Skeletal muscle cell (primary cell): ENCODE data around the gene RELCH.

Experiments
- DNase-seq: peaks from one replicate; pipeline ENCODE4 v3.0.0-alpha.2; 2010; ENCODE audit warnings: low read depth
- H3K4me3 ChIP-seq: 2 replicates; pipeline ENCODE4 v1.5.1; 2011; ENCODE audit warnings: low read depth, mild to moderate bottlenecking, control low read depth, low read length, moderate library complexity

The RELCH gene

DNA sequence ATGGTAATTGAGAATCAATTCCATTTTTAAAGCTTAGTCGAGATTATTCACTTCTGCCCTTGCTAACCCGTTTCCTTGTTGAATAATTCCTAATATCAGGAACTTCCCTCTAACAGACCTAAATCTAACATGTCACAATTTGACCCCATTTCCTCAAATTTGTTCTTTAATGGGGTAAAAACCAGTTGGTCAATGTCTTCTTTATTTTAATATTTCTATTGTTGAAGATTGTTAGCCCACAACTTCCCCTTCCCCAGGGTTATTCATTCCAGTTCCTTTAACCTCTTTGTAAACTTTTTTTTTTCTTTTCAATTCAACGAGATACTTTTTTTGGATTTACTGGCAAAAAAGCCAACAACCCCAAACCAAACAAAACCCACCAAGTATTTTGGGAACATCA, 145.4 kb downstream of the RELCH start:
- no peak for DNase-seq
- H3K4me3 ChIP-seq, result no peak overlapping the region

DNA sequence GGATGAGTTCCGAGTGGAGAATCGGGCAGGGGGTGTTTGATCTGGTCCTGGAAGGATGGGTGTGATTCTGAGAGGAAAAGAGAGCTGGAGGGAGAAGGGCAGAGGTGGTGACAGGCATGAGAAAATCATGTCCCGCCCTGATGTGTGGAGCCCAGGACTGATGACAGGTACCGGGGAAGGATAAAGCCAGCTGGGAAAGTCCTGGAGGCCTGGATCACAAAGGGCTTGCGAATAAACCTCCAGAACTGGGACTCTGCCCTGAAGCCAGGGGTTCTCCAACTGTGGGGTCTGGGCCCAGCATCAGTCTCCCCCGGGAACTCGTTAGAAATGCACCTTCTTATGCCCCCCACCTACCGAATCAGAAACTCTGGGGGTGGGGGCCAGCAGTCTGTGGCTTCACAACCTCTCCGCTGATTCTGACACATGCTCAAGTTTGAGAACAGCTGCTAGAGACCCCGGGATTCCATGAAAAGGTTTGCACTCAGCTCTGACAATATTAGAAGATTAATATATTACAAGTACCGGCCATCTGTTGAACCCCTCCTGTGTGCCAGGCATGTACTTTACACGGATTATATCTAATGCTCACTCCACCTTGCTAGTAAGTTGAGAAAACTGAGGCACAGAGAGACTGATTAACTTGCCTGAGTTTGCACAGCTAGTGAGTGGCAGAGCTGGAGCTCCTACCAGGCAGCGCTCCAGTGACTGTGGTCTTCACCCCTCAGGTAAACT, 146.1 kb downstream of the RELCH start:
- H3K4me3 ChIP-seq, result no peak overlapping the region
- no peak for DNase-seq

DNA sequence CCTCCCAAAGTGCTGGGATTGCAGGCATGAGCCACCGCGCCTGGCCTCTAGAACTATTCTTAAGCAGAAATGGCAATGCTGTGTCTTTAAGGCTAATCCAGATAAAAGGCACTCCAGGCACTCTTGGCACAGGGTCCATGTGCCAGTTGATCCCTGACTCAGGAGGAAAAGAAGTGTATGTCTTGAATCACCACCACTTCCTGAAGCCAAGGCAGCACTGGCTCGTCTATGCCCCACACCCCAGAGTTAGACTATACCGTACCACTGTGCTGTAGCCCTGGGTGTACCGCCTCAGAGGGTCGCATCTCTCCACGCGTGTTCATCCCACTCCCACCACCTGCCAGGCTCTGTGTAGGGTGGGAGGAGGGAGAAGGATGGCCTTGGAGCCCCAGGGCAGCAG, 147.1 kb downstream of the RELCH start:
- H3K4me3 ChIP-seq, result no peak overlapping the region
- DNase-seq, result no peak

DNA sequence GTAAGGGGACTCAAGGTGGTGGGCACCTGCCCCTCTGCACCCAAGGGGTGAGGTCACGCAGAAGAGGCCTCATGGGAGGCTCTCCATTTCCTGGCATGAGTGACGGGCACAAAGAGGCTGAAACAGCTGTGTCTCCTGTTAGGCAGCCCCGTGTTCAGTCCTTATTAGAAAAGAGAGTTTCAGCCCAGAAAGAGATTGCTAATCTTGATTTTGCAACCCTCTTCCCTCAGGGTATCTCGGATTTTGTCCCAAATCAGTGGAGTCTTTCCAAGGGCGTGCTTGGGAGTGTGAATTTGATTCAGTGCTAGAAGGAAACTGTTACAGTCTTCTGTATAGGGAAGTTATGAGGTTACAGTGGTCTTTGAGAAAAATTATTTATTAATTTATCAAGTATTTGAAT, 148.4 kb downstream of the RELCH start:
- no peak for DNase-seq
- no peak overlapping the region for H3K4me3 ChIP-seq

DNA sequence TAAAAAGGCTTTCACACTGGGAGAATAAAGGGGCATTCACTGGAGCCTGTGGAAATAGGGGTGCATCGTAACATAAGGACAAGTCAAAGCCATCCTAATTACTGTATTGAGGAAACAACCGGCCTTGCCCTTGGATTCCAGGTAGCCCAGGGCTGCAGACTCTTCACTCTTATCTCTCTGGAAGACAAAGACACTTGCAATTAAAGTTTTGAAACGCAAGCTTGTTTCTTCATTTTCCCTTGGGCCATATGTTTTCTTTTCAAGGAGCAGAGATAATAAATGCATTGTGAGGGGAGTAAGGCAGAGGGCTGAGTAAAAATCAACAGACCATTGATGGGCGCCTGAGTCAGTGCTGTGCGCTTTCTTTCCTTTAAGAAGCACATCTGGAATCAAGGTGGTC, 149.6 kb downstream of the RELCH start:
- no peak for DNase-seq
- H3K4me3 ChIP-seq, result no peak overlapping the region

DNA sequence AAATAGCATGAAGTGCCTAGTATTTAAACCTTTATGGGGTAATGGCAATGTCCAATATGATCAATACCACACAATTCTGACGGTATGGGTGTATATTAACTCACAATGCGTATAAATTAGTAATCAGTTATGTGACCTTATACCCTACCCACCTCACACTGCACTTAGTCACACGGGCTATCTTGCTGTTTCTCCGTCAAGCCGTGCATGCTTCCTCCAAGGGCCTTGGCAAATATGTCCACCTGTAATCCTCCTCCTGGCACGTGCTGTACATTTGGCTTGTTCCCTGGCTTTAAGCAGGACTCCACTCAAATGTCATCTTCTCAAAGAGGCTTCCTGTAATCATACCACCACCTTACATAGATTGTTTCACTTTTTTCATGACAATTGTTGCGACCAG, 150.3 kb downstream of the RELCH start:
- DNase-seq, result no peak
- H3K4me3 ChIP-seq, result no peak overlapping the region

DNA sequence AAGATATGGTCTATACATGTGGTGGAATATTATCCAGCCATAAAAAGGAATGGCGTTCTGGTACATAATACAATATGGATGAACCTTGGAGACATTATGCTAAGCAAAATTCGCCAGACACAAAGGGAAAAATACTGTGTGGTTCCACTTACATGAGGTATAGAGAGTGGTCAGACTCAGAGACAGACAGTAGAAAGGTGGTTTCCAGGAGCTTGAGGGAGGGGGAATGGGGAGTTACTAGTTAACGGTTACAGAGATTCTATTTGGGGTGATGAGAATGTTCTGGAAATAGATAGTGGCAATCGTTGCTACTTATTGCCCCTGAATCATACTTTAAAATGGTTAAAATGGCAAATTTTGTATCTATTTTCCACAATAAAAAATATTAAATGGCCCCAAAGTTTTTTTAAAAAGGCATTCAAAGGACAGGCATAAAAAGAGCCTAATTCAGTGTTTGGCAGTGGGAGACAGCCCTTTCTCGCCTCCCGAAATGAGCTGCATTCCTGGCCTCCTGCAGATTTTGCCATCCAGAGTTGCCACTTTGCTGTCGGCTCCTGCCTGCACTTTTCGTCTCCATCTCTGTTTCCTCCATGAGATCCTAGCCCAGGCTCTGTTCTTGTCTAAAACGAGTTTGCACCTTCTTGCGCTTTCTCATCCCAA, 151.5 kb downstream of the RELCH start:
- no peak for DNase-seq
- no peak overlapping the region for H3K4me3 ChIP-seq

DNA sequence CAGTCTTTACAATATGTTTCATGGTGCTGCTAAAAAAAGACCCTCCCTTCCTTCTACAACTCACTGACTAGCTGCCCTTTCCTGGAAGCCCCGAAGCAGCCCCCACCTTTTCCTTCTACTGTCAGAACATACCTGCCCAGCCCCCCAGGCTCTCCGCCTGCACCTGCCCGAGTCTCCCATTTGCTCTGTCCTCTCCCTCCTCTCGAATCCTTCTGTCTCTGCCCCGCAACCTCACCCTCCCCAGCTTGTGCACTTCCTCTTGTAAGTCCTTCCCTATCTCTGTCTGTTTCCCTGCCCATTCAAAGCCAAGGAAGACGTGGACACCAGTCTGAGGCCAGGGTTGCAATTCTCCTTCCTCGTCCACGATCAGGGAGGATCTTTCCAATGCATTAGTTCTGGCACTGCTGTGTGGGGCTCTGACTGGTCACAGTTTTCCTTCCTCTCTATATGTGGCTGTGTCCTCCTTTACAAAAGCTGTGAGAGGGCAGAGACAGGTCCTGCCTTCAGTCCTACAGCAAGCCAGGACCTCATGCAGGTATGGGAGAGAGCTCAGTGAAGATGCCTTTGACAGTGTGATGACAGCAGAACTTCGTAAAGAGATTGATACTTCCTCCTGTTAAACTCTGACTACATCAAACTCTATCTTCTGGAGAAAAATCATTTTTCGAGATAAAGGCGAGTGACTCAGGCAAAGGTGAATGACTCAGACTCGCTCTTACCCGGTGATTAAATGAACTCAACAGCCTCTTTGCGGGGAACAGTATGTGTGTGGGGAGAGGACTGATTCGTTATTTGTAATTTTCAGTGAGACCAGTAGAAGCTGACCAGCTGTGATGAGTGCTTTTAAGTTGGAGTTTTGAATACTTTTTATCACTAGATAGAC, 152.3 kb downstream of the RELCH start:
- peak; percentile 19 for DNase-seq
- no peak overlapping the region for H3K4me3 ChIP-seq

DNA sequence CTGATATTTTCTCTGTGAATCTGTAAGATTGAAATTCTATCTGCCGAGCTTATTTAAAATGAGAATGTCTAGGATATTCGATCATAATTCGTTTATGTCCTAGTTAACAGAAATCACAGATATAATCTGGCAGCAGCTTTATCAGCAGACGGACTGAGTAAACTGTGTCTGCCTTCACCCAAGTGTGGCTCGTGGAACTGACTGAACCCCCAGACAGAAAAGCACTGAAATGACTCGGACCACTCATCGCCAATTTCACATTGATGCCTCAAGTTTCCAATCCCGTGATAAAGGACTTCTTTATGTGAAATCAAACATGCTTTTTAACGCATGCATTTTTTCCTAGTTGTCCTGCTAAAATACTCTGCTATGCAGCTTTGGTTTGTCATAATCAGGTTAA, 153.9 kb downstream of the RELCH start:
- H3K4me3 ChIP-seq, result no peak overlapping the region
- no peak for DNase-seq

DNA sequence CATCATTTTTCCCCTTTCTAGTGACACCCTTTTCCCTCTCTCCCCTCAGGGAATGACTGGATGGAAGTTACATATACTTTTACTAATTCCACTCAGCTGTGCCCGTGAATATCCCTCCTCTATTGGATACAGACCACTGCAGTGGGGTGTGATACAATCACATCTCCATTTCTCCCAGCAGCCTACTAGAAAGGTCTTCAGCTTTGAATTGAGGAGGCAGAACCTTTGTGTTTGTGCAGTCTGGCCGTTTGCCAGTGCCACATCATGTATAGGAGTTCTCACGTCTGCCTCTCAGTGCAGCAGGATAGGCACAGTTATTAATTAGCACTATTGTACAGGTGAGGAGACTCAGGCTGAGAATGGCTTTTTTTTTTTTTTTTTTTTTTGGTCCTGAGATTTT, 154.4 kb downstream of the RELCH start:
- DNase-seq, result no peak
- H3K4me3 ChIP-seq, result no peak overlapping the region

DNA sequence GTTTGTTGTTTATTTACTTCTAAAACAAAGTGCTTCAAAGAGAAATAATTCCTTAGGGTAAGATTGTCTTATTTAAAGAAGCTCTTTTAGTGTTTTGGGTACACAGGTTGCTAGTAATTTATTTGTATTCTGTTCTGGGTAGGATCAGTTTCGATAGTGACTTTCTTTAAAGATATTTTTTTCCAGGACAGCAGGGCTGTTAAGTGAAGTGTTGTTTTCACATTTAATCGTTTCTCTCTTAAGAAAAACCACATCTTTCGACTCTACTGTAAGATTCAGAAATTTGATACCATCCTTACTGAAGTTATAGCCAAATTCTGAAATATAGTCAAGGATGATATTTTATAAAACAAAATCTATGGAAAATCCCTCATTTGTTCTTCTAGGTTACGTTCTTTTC, 155.8 kb downstream of the RELCH start:
- H3K4me3 ChIP-seq, result no peak overlapping the region
- no peak for DNase-seq

DNA sequence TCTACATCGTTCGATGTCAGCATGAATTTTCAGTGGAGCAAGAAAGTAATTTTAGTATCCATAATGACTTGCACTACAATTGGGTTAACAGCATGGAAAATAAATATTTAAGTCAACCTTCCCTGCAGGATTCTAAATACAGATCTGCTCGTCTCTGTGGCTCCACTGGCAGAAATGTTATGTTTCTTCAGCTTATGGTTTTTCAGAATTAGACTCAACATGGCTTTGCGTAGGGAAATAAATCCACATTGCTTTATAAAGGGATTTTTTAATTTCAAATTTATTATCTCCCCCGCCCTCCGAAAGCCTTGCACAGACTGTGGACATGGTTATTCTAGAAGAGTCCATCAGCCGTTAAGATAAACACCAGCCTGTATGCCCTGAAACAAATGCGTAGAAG, 156.3 kb downstream of the RELCH start:
- no peak for DNase-seq
- no peak overlapping the region for H3K4me3 ChIP-seq

DNA sequence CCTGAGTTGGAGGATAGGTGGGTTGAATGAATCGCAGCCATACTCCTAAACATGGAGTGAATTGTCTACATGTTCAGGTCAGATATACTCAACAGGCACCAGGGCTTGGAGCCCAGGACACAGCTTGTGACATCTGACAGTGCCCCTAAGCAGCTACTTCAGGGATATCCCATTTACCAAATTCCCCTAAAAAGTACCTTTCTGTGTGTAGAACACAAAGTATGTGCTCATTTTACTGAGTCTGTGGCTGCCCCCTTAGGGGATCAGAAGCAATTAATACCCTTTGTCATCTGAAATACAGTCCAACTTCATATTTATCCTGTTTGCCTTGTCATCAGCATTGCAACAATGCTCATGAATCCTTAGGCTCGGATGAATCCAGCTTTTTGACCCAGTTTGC, 158.9 kb downstream of the RELCH start:
- no peak for DNase-seq
- H3K4me3 ChIP-seq, result no peak overlapping the region

DNA sequence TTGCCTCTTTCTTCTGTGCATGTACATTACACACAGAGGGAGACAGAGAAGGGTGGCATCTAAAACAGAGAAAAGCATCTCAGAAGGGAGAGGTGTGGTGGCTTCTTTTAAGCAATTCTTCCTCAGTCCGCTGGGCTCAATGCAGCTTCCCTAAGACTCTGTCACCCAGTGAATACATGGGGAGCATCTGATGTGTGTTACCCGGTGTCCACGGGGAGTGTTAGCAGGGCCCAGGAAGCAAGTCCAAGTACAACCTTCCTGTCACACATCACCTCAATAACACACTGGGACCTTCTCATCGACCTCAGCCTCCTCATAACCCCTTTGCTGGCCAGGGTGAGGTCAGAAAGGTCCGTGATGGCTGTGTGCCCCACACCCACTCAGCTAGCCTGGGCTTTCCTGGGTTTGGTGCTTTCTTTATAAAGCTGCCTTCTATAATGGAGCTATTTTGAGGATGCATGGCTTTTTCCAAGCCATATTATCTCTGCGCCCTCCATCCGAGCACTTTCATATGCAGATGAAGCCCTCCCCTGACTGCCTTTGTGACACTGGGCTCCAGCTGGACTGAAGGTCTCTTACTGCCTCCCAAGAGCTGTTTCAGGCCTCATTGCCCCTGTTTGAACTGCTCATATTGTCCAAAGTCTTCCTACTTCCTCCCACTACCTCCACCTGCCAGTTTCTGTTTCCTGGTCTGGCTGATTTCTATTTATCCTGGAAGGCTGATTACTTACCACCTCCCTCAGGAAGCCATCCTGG, 159.5 kb downstream of the RELCH start:
- H3K4me3 ChIP-seq, result no peak overlapping the region
- no peak for DNase-seq

DNA sequence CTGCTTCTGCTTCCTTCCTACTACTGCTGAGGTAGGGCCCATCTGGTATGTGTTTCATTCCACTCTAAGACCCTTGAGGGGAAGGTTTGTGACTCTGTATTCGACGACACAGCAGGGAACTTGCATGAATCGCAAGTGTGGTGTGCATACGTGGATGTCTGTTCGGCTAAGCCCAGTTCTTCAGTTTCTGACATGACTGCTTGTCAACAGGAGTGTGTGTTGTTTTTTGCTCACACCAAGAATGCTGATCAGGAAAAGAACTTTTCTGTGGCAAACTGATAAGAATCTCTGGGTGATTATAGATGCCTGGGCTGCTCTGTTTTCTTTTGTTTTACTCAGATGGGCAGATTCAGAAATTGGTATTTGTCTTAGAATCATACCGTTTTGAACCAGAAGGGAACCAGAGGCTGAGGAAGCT, 160.0 kb downstream of the RELCH start:
- no peak overlapping the region for H3K4me3 ChIP-seq
- no peak for DNase-seq

DNA sequence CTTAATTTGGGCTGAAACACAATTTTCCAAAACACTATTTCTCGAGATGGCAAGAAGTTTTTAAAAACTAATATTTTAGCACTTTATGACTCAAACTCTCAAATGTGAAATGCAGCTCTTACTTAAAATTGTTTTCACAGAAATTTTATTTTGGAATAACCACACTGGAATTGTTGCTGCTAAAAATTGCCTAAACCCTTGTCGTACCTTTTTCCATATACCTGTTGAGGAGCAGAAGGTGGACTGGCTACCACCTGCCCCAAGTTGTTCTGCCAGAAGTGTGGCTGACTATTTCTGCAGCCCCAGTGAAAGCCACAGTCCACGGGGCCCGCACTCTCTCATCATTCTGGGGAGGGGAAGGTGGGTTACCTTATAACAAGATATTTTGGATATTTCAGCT, 161.4 kb downstream of the RELCH start:
- no peak for DNase-seq
- H3K4me3 ChIP-seq, result no peak overlapping the region

DNA sequence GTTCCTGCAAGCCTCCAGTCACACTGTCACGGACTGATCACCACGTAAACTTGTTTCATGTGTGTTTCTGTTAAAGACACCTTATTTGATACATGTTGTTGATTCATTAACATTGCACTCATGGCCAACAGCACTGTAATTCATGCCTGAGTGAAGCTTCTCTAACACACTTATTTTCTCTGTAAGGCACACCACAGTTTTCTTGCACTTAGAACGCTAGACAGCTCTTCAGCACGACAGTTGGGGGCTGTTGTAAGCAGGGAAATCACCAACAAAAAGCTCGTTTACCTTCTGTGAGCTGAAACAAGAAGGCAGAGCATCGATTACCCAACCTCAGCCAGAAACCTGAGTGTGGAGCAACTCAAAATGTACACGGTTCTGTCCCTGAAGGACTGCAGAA, 166.1 kb downstream of the RELCH start:
- no peak overlapping the region for H3K4me3 ChIP-seq
- DNase-seq, result no peak

DNA sequence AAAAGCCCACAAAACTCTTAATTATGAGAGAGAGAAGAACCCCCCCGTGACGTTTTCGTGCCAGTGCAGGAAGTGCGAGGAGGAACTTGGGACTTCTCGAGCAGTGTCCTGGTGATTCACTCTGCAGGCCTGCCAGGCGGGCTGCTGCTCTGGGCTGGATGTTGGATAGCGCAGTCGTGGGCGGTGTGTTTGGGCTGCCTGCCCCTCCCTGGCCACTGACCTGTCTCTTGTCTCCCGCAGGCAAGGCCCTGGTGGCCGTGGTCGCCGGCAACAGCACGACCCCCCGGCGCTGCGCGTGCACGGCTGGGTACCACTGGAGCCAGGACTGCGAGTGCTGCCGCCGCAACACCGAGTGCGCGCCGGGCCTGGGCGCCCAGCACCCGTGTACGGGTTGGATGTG, 167.1 kb downstream of the RELCH start:
- no peak overlapping the region for H3K4me3 ChIP-seq
- no peak for DNase-seq

DNA sequence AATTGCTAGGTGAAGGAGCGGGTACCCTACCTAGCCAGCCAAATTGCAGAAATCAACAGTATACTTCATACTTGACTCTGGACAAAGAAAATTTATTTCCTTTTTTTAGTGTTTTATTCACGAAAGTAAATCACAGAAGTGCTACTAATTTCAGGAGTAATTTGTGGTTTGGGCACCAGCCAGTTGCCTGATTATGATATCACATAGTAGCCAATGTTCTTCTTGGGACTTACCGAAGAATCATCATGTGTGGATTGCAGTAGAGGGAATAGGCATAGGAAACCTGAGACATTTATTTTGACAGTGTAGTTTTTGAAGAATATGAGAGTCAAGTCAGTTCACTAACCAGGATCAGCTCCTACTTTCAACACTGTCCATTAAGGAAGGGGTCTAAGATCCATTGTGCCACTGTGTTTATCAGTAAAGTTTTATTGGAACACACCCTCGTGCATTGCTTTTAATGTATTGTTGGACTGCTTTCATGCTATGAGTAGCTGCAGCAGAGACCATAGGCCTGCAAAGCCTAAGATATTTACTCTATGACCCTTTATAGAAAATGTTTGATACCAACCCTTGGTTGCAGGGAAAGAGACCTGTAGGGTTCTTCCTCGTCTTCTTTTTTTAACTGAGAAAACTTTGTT, 170.1 kb downstream of the RELCH start:
- DNase-seq, result no peak
- H3K4me3 ChIP-seq, result no peak overlapping the region
